HEK293 (cell line): ENCODE data around the gene BMPR1A.

Experiments used
- CTCF ChIA-PET: fragments of 350-600 bp; formaldehyde crosslinking; extraction: SDS; loops from one replicate; lab custom pipeline; 2021; ENCODE audit warnings: antibody characterized with exemption; lab: Yijun Ruan, JAX
- POLR2A ChIA-PET: fragments of 300-600 bp; formaldehyde crosslinking; extraction: SDS; loops from one replicate; lab custom pipeline; 2020; ENCODE audit warnings: antibody characterized with exemption, inconsistent platforms; lab: Yijun Ruan, JAX
- H3K27ac ChIP-seq: fragments of 200-500 bp; sonication (Bioruptor generic); 2 replicates; pipeline ENCODE4 v1.5.1; 2014; ENCODE audit warnings: low read depth, low read length, control low read depth, inconsistent platforms; ENCODE audit errors: extremely low read depth
- H3K36me3 ChIP-seq, 2 experiments: fragments of 200-500 bp in 1 of 2; sonication (Bioruptor generic) in 1 of 2; 1 replicate in 1 of 2; 2 replicates in 1 of 2; pipeline ENCODE4 v1.5.1; 2014 to 2017; ENCODE audit warnings: inconsistent platforms in 2 of 2, low read length in 2 of 2; ENCODE audit not compliant: control insufficient read depth in 2 of 2, insufficient read depth in 1 of 2
- H3K4me1 ChIP-seq: fragments of 200-500 bp; sonication (Bioruptor generic); 2 replicates; pipeline ENCODE4 v1.5.1; 2014; ENCODE audit warnings: mild to moderate bottlenecking, low read length, inconsistent platforms; ENCODE audit not compliant: control insufficient read depth, insufficient read depth
- H3K4me3 ChIP-seq: 2 replicates; pipeline ENCODE4 v1.5.1; 2011; ENCODE audit warnings: low read depth, mild to moderate bottlenecking, control low read depth, low read length, moderate library complexity
- H3K9me3 ChIP-seq: fragments of 200-500 bp; sonication (Bioruptor generic); 2 replicates; pipeline ENCODE4 v1.5.1; 2014; ENCODE audit warnings: low read depth, low read length, inconsistent platforms; ENCODE audit not compliant: control insufficient read depth, insufficient read depth
- BCL11B ChIP-seq: fragments of 450-650 bp; formaldehyde crosslinking; IDR thresholded peaks from 2 replicates; pipeline ENCODE4 v1.5.1; 2016; ENCODE audit warnings: low read depth, missing biosample characterization, missing genetic modification characterization
- GLIS2 ChIP-seq: fragments of 450-650 bp; formaldehyde crosslinking; IDR thresholded peaks from 2 replicates; pipeline ENCODE4 v1.5.1; 2016; ENCODE audit warnings: missing biosample characterization, missing genetic modification characterization
- RBAK ChIP-seq: fragments of 450-650 bp; formaldehyde crosslinking; IDR thresholded peaks from 2 replicates; pipeline ENCODE4 v1.5.1; 2016; ENCODE audit warnings: missing biosample characterization, missing genetic modification characterization
- REPIN1 ChIP-seq: fragments of 450-650 bp; formaldehyde crosslinking; IDR thresholded peaks from 2 replicates; pipeline ENCODE4 v1.5.1; 2017; ENCODE audit warnings: missing biosample characterization, missing genetic modification characterization, low read depth
- SALL2 ChIP-seq: fragments of 450-650 bp; formaldehyde crosslinking; IDR thresholded peaks from 2 replicates; pipeline ENCODE4 v1.5.0; 2017; ENCODE audit warnings: missing biosample characterization, mild to moderate bottlenecking, missing genetic modification characterization, borderline replicate concordance
- SP3 ChIP-seq: fragments of 450-650 bp; formaldehyde crosslinking; IDR thresholded peaks from 2 replicates; pipeline ENCODE4 v1.5.1; 2016; ENCODE audit warnings: missing biosample characterization, missing genetic modification characterization
- TSHZ1 ChIP-seq: fragments of 450-650 bp; formaldehyde crosslinking; IDR thresholded peaks from 2 replicates; pipeline ENCODE4 v1.5.1; 2016; ENCODE audit warnings: missing biosample characterization, missing genetic modification characterization, borderline replicate concordance
- ZBTB44 ChIP-seq: fragments of 450-650 bp; IDR thresholded peaks from 2 replicates; pipeline ENCODE4 v1.5.1; 2018; ENCODE audit warnings: missing biosample characterization, mild to moderate bottlenecking, missing genetic modification characterization
- ZBTB7A ChIP-seq: fragments of 450-650 bp; formaldehyde crosslinking; IDR thresholded peaks from 2 replicates; pipeline ENCODE4 v1.5.1; 2016; ENCODE audit warnings: low read depth, missing biosample characterization, missing genetic modification characterization
- ZFP69B ChIP-seq: fragments of 450-650 bp; formaldehyde crosslinking; IDR thresholded peaks from 2 replicates; pipeline ENCODE4 v1.5.1; 2016; ENCODE audit warnings: missing biosample characterization, missing genetic modification characterization
- ZNF148 ChIP-seq: fragments of 450-650 bp; formaldehyde crosslinking; IDR thresholded peaks from 2 replicates; pipeline ENCODE4 v1.5.0; 2017; ENCODE audit warnings: missing biosample characterization, missing genetic modification characterization, borderline replicate concordance
- ZNF280D ChIP-seq: fragments of 450-650 bp; formaldehyde crosslinking; IDR thresholded peaks from 2 replicates; pipeline ENCODE4 v1.5.1; 2016; ENCODE audit warnings: missing biosample characterization, missing genetic modification characterization
- ZNF366 ChIP-seq: fragments of 450-650 bp; formaldehyde crosslinking; conservative IDR thresholded peaks from 2 replicates; pipeline ENCODE4 v1.5.1; 2016; ENCODE audit warnings: missing biosample characterization, missing genetic modification characterization
- ZNF48 ChIP-seq: fragments of 450-650 bp; formaldehyde crosslinking; IDR thresholded peaks from 2 replicates; pipeline ENCODE4 v1.5.1; 2016; ENCODE audit warnings: missing biosample characterization, missing genetic modification characterization
- ZNF560 ChIP-seq: fragments of 450-650 bp; formaldehyde crosslinking; IDR thresholded peaks from 2 replicates; pipeline ENCODE4 v1.5.1; 2017; ENCODE audit warnings: missing biosample characterization, missing genetic modification characterization, borderline replicate concordance
- ZNF561 ChIP-seq: fragments of 450-650 bp; IDR thresholded peaks from 2 replicates; pipeline ENCODE4 v1.5.1; 2018; ENCODE audit warnings: missing biosample characterization, missing genetic modification characterization, borderline replicate concordance
- ZNF571 ChIP-seq: fragments of 450-650 bp; formaldehyde crosslinking; IDR thresholded peaks from 2 replicates; pipeline ENCODE4 v1.5.0; 2017; ENCODE audit warnings: missing biosample characterization, missing genetic modification characterization
- ZNF596 ChIP-seq: fragments of 450-650 bp; IDR thresholded peaks from 2 replicates; pipeline ENCODE4 v1.5.0; 2018; ENCODE audit warnings: missing biosample characterization, mild to moderate bottlenecking, missing genetic modification characterization, moderate library complexity
- ZNF785 ChIP-seq: fragments of 450-650 bp; formaldehyde crosslinking; IDR thresholded peaks from 2 replicates; pipeline ENCODE4 v1.5.1; 2016; ENCODE audit warnings: missing biosample characterization, missing genetic modification characterization
- TF ChIP-seq, protein P1 (sequence below): fragments of 450-650 bp; formaldehyde crosslinking; IDR thresholded peaks from 2 replicates; pipeline ENCODE4 v1.5.1; 2016; ENCODE audit warnings: missing biosample characterization, missing genetic modification characterization

The BMPR1A gene

GRCh38 chr10:86898511-86898910 lies 142.1 kb downstream of the BMPR1A start:
- Histone ChIP-seq H3K9me3 (no peaks in the 10 kb centered on the region), H3K36me3 (peaks cover 8 to 34% of the 10 kb centered on the region in 2 experiments), H3K27ac (no peak overlapping the region), H3K4me1 (no peaks in the 10 kb centered on the region)
- ChIA-PET CTCF (interaction anchor here (0.8 to 6.2 kb wide), 10 partner anchors 8 to 257 kb away, joined by 3 to 34 read pairs (median 5); no protein-coding TSS in a partner anchor), POLR2A (no interaction called here)
- TF ChIP-seq ZBTB7A (no peak), SP3 (no peak), ZNF596 (tag by site-specific recombination) (no peak), ZNF366 (tag by site-specific recombination) (no peak), ZNF560 (tag by site-specific recombination) (no peak), ZFP69B (no peak), REPIN1 (no peak), ZNF280D (tag by site-specific recombination) (no peak), ZNF571 (tag by site-specific recombination) (no peak), ZNF561 (tag by site-specific recombination) (no peak), ZBTB44 (tag by site-specific recombination) (no peak), GLIS2 (tag by site-specific recombination) (no peak), SALL2 (tag by site-specific recombination) (no peak), BCL11B (tag by site-specific recombination) (no peak), ZNF48 (tag by site-specific recombination) (no peak), ZNF785 (no peak), TSHZ1 (no peak), RBAK (tag by site-specific recombination) (no peak), ZNF148 (tag by site-specific recombination) (no peak)
- TF ChIP-seq, protein P1, sequence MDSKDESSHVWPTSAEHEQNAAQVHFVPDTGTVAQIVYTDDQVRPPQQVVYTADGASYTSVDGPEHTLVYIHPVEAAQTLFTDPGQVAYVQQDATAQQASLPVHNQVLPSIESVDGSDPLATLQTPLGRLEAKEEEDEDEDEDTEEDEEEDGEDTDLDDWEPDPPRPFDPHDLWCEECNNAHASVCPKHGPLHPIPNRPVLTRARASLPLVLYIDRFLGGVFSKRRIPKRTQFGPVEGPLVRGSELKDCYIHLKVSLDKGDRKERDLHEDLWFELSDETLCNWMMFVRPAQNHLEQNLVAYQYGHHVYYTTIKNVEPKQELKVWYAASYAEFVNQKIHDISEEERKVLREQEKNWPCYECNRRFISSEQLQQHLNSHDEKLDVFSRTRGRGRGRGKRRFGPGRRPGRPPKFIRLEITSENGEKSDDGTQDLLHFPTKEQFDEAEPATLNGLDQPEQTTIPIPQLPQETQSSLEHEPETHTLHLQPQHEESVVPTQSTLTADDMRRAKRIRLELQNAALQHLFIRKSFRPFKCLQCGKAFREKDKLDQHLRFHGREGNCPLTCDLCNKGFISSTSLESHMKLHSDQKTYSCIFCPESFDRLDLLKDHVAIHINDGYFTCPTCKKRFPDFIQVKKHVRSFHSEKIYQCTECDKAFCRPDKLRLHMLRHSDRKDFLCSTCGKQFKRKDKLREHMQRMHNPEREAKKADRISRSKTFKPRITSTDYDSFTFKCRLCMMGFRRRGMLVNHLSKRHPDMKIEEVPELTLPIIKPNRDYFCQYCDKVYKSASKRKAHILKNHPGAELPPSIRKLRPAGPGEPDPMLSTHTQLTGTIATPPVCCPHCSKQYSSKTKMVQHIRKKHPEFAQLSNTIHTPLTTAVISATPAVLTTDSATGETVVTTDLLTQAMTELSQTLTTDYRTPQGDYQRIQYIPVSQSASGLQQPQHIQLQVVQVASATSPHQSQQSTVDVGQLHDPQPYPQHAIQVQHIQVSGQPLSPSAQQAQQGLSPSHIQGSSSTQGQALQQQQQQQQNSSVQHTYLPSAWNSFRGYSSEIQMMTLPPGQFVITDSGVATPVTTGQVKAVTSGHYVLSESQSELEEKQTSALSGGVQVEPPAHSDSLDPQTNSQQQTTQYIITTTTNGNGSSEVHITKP (tag by site-specific recombination): no peak
- TF ChIP-seq, all 188 proteins: peak for 0
- no peak overlapping the region for H3K4me3 ChIP-seq
